Skin of body (tissue), 3 donors: ENCODE measurements around the gene CACNG6. TPM values are rescaled to one million over a fixed set of nuclear protein-coding genes. Genes with fewer than 3 reads are reported as not detected.

Source experiments
- DNase-seq: peaks from one replicate; lab custom pipeline; 2025; lab: John Stamatoyannopoulos, UW
- small RNA-seq: library from RNA; depleted of rRNA; stranded (forward); fragments of <200 nt; gene quantifications from one replicate; pipeline ENCODE3, GENCODE V24; 2014; ENCODE audit warnings: low replicate concordance
- total RNA-seq: library from RNA; depleted of rRNA; stranded (reverse); fragments of >200 nt; gene quantifications from one replicate; pipeline ENCODE4 v1.2.3, GENCODE V29; 2014

The CACNG6 gene
- total RNA-seq, 1 donor from 2014 or later: 0.79 TPM

DNA sequence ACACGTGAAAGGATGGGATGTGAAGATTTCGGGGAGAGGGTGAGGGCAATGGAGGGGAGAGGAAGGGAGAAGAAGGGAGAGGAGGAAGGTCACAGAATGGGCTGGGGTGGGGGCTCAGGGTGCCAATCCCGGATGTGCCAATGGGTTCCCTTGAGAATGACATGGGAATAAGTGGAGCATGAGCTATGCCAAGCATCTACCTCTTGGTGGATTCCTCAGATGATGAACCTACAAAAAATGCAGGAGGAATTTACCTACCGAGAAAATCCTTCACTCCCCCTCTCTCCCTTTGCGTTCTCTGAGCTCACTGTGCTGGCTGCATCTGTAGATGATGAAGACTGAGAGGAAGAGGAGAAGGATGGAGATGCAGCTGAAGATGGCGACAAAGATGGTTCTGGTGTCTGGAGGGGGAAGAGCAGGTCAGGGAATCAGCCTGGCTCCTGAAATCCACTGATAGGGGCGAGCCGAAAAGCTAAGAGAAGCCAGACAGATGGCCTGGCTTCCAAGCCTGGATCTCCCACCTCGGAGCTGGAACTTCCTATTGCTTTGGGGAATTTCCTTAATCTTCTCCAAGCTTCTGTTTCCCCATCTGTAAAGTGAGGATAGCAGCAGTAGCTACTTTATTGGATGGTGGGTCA, 50.7 kb downstream of the CACNG6 start:
- DNase-seq: no peak

DNA sequence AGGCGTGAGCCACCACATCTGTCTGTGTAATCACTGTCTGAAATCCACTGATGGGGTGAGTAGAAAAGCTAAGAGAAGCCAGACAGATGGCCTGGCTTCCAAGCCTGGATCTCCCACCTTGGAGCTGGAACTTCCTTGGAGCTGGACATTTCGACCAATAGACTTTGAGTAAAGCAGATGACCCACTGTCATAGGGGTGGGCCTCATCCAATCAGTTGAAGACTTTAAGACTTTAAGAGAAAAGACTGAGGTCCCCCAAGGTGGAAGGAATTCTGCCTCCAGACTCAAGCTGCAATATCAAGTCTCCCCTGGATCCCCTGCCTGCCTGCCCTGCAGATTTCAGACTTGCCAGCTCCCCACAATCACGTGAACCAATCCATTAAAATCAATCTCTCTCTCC, 51.6 kb downstream of the CACNG6 start:
- DNase-seq: no peak

DNA sequence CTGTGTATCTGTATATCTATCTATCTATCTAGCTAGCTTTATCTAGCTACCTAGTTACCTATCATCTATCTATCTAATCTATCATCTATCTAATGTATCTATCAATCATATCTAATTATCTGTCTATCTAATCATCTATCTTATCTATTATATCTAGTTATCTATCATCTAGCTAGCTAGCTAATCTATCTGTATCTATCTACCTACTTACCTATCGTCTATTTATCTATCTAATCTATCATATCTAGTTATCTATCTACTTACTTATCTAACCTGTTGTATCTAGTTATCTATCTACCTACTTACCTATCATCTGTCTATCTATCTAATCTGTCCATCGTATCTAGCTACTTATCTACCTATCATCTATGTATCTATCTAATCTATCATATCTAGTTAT, 54.3 kb downstream of the CACNG6 start:
- DNase-seq: no peak

GRCh38 chr19:54047616-54048015, 56.2 kb downstream of the CACNG6 start:
- no peak for DNase-seq

Small RNA genes within 50 kb of the gene (small RNA-seq; reads per million reads assigned to genes)
- not detected for gene AC012314.20

Other genes with a start within 250 kb of the CACNG6 start
- gene NLRP12, start 167.3 kb upstream of the CACNG6 start, total RNA-seq: 0.99 TPM
- gene MYADM, start 123.8 kb upstream of the CACNG6 start, total RNA-seq: 16.1 TPM
- gene PRKCG, start 109.4 kb upstream of the CACNG6 start, total RNA-seq: 0.20 TPM
- not detected for gene CACNG7, start 82.4 kb upstream of the CACNG6 start, total RNA-seq
- under 0.01 TPM for gene CACNG8, start 28.7 kb upstream of the CACNG6 start, total RNA-seq
- gene VSTM1, start 72.3 kb downstream of the CACNG6 start, total RNA-seq: 1.7 TPM
- gene TARM1, start 89.7 kb downstream of the CACNG6 start, total RNA-seq: 0.20 TPM
- gene OSCAR, start 109.2 kb downstream of the CACNG6 start, total RNA-seq: 1.4 TPM
- 6.8 TPM for gene NDUFA3, start 111.2 kb downstream of the CACNG6 start, total RNA-seq
- gene TFPT, start 124.0 kb downstream of the CACNG6 start, total RNA-seq: 5.4 TPM
- gene PRPF31, start 124.1 kb downstream of the CACNG6 start, total RNA-seq: 27.2 TPM
- 11.5 TPM for gene CNOT3, start 146.1 kb downstream of the CACNG6 start, total RNA-seq
- gene LENG1, start 168.1 kb downstream of the CACNG6 start, total RNA-seq: 3.6 TPM
- gene TMC4, start 181.5 kb downstream of the CACNG6 start, total RNA-seq: 1.8 TPM
- gene MBOAT7, start 197.9 kb downstream of the CACNG6 start, total RNA-seq: 18.8 TPM
- 24.4 TPM for gene TSEN34, start 199.7 kb downstream of the CACNG6 start, total RNA-seq
- gene RPS9, start 209.2 kb downstream of the CACNG6 start, total RNA-seq: 3,109 TPM
- gene LILRB3, start 231.4 kb downstream of the CACNG6 start, total RNA-seq: 4.2 TPM